DMS53 (cell line): Measurements from ENCODE around the gene SIGLEC8.
"Not testable (repeated sequence)": the region's sequence is repeated elsewhere in the genome, so short reads cannot be mapped to it uniquely, and the experiment has no call there.

ENCODE experiments used
- DNase-seq: peaks from one replicate; lab custom pipeline; 2025; lab: John Stamatoyannopoulos, UW

Gene SIGLEC8

DNA sequence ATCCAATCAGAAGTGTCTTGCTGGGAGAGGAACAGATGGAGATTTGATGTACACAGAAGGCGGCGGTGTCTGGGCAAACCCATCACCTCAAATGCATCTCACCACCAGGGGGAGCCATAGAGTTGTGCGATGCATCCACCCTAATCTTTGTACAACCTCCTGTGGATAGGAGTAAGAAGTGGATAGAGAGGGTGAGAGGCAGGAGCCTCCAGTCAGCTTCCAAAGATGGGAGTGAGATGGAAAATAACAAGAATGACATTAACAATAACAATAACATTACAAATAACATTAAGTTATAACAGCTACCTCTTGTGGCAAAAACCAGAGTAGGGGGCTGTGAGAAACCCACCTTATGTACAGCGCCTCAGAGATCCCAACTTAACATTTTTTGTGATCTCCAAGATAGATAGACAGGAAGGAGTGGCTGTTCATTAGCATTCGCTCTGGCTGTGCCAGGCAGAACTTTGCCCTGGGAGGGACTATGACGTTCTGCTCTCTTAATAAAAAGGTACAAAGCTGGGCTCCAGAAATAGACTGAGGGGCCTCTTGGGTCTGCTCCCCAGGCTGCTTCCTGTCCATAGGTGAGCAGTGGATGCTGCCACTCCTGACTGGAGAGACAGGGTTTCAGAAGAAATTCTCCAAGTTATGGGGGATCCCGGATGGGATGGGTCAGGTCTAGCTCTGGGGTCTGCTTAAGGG is 14.9 kb upstream of the SIGLEC8 start:
- DNase-seq, result peak; percentile 70

DNA sequence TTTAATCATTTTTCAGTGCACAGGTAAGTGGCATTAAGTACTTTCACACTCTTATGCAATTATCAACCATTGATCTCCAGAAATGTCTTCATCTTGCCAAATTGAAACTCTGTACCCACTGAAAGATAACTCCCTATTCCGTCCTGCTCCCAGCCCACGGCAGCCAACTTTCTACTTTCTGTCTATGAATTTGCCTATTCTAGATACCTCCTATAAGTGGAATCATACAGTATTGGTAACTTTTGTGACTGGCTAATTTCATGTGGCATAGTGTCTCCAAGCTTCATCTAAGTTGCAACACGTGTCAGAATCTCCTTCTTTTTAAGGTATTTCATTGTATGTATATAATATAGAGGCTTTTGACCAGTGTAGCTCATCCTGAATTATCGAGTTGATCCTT is 14.4 kb upstream of the SIGLEC8 start:
- no peak for DNase-seq

DNA sequence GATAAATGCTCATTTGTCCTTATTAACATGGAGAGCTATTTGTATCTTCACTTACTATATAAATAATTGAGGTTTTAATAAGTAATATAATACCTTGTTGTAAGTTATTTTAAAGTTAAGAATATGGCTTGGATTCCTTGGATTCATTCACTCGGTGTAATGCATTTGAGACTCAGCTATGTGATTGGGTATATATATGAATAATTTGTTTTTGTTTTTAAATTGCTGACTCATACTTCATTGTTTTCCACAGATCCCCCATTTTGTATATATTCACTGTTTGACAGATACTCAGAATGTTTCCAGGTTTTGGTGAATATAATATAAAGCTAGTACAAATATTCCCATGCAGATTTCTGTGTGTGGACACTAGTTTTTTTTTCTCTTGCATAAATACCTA is 13.3 kb upstream of the SIGLEC8 start:
- DNase-seq, result no peak

- DNase-seq, result no peak
Measured at GRCh38 chr19:51470966-51471365, 12.7 kb upstream of the SIGLEC8 start.

GRCh38 chr19:51469629-51470028 is 11.4 kb upstream of the SIGLEC8 start:
- no peak for DNase-seq

GRCh38 chr19:51469162-51469561 is 10.9 kb upstream of the SIGLEC8 start:
- DNase-seq, result no peak

DNA sequence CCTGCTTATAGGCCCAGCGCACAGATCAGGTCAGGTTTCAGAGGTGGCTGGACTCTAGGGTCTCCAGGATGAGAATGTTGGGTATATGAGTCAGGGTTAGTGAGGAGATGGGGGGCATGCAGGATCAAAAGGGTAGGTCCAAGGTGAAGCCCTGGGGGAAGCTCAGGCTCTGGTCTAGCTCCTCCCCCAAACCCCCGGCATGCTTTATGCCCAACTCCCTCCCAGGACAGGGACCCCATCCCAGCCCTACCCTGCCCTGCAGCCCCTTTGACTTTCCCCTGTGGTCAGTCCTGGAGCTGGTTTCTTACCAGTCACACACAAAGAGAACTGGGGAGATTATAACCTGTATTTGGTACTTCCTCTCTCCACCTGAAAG is 10.3 kb upstream of the SIGLEC8 start:
- no peak for DNase-seq

- DNase-seq, result no peak
Measured at GRCh38 chr19:51467864-51468544, 9.8 kb upstream of the SIGLEC8 start.

DNA sequence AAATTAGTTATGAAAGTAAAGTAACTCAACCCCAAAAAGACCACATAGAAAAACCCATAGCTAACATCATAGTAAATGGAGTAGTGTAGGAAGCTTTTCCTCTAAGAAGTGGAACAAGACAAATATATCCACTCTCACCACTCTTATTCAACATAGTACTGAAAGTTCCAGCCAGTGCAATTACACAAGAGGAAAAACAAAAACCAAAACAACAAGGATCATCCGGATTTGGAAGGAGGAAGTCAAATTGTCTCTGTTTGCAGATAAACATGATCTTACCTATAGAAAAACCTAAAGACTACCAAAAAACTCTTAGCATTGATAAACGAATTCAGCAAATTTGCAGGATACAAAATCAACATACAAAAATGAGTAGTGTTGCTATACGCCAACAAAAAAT is 8.5 kb upstream of the SIGLEC8 start:
- no peak for DNase-seq

- not testable (repeated sequence) for DNase-seq
Measured at GRCh38 chr19:51463976-51464581, 5.8 kb upstream of the SIGLEC8 start.

DNA sequence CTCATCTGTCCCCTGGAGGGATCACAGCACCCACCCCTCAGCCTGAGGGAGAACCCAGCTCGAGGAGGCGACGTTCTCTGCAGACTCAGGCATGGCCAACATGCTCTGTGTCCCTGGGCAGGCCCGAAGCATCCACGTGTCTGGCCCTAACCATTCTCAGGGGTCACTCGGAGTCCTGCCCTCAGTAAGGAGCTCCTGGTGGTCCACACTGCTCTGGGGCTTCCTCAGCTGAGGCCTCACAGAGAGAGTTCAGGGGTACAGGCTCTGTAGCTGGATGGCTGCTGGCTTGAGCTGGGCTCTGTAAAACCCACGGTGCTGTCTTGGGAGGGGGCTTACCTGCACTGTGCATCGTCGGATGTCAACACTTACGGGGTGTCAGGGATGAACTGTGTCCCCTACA is 4.4 kb upstream of the SIGLEC8 start:
- DNase-seq, result no peak

GRCh38 chr19:51462276-51462675 is 4.0 kb upstream of the SIGLEC8 start:
- no peak for DNase-seq

GRCh38 chr19:51461723-51462161 is 3.5 kb upstream of the SIGLEC8 start:
- no peak for DNase-seq

DNA sequence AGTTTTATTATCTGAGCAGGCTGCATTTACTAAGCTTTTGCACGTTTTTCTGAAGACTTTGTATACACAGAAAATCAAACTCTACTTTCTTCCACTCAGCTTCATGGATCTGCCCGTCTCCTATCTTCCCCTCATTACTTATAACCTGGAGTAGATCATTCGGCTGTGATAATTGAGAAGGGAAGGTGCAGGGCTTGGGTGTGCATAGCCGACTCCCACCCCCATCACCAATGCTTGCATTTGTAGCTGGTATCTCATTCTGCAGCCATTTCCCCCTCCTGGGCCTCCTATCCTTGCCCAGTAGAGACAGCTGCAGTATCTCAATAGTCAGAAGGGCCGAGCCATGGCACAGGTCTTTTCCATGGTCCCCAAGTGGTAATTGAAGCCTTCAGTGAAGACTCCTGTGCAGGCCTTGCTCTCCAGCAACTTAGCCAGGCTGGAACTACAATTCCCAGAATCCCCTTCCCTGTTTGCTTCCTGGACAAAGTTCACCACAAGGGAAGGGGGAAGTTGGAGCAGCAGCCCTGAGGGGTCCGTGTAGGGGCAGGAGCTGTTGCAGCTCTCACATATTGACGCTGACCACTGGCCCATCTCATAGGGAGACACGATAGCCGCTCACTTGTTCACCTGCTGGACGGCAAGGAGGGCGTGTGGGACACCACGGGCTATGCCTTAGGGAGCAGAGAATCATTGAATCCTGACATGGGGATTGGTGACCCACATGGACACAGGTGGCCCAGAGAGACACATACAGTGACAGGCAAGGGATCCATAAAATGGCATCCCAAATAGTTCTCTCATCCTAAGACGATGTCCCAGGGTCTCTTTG is 2.1 kb upstream of the SIGLEC8 start:
- no peak for DNase-seq

DNA sequence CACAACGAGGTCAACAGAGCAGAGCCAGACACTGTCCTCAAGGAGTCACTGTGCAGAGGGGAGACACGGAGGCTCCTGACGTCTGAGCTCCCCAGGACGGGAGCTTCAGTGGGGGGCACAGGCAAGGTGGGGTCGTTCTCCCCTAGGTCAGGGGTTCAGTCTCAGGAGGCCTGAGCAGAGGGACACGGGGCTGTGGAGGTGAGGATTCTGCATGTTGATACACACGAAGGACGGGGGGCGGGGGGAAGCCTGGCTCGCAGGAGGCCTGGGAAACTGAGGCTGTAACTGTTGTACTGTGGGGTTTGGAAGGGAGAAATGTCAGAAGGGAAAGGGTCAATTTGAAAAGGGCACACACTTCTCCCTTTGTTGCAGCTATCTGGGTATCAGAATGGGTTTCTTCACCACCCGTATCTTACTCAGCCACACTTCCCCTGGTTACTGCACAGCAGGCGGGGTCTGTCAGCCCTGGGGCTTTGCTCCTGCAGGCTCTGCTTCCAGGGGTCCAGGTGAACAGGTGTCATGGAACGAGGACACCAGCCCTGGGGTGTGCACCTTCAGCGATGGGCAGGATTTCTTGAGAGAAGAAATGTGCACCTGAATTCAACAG is 748 bp upstream of the SIGLEC8 start:
- DNase-seq, result no peak

DNA sequence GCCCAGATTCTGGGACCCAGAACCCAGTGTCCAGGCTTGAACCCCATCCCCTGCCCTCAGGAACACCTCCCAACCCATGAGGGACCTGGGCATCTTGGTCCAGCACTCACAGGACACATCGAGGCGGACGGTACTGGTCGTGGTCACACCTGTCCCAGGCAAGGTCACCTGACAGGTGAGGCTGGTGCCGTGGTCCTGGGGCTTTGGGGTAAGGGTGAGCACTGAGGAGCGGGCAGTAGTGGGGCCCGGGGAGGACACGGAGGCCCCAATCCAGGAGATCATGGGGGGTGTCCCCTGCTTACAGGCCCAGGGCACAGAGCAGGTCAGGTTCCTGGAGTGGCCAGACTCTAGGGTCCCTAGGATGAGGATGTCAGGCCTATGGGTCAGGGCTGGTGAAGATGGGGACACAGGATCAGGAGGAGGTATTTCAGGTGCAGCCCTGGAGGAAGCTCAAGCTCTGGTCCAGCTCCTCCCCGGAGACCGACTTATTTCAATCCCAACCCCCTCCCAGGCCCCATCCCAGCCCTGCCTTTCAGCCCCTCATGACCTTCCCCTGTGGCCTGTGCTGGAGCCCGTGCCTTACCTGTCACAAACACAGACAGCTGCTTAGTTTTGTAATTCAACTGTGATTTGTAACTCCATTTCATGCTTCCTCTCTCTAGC is 772 bp downstream of the SIGLEC8 start:
- no peak for DNase-seq

DNA sequence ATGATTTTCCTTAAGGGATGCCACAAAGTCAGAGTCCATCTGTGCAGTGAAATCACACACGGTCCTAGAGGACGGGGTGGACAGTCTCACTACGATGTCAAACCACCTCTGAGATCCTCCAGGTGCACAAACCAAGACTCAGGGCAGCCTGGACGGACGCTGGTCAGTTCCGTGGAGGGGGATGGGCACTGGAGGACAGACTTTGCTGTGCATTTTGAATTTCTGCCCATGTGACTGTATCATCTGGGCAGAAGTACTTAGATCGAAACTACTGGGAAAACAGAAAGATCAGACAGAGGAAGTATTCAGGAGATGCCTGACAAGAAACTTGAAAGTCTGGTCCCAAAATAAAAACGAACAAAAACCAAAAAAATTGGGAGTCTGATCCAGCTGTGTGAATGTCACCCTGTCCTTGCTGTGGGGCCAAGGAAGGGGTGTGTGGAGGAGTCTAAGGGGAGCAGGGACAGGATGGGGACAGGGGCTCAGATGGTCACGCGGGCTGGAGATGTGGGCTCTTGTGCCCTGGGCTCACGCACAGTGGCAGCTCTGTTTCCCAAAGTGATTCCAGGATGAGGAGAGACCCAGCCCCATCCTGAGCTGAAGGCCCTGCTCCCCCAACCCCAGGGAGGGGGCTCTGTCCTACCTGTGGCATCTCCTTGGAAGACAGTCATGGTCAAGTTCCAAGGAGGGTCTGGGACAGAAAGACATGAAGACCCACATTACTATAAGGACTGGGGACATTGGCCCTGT is 1.5 kb downstream of the SIGLEC8 start:
- DNase-seq, result no peak

DNA sequence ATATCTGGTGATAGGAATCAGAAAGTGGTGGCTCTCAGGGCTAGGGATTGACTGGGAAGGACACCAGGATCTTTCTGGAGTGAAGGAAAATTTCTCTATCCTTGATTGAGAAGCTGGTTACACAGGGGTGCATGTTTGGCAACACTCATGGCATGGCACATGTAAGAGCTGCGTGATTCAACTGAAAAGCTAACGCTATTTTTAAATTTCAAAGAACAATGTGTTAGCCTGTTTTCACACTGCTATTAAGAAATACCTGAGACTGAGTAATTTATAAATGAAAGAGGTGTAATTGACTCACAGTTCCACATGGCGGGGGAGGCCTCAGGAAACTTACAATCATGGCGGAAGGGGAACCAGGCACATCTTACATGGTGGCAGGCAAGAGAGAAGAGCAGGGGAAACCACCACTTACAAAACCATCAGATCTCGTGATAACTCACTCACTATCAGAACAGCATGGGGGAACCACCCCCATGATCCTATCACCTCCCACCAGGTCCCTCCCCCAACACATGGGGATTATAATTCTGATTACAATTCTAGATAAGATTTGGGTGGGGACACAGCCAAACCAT is 7.4 kb downstream of the SIGLEC8 start:
- DNase-seq, result no peak

DNA sequence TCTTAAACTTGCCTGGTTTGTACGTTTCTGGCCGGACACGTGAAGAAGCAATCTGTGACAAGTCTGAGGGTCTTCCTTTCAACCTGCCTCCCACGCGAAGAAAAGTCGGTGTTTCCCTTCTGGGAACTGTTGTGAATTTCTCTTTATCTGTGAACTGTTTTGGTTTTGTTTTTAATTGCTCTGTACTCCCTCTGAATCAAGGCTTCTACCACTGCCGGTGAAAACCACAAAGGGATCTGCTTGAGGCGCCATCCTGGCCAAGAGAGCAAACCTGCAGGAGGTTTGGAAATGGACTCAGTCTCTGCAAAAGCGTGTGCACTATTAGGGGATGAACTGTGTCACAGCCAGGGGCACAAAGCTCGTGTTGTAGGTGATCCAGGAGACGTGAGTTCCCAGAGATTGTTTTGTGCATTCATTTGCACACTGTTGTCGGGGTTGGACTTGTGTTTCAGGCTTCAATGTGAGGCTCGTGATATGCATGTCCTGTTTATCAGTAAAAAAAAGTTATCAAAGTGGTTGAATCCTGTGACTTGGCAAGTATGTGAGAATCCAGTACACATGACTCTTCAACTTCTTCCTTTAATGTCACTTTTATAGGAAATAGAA is 9.7 kb downstream of the SIGLEC8 start:
- DNase-seq, result no peak

DNA sequence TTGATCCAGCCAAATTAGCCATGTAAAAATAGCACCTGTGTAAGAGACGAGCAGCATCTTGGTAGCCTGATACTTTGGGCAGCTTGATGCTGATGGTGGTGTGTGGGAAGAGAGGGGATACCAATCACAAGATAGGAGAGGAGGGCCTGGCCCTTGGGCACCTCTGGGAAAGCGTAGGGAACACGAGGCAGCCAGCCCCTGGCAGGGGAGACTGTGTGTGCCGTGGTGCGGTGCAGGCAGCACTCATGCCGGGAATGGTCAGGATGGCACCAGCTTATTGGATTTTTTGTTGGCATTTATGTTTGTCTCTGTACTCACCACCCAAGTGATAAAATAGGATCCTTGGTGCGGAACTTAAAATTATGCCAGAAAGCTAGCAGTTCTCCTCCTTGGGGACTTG is 10.2 kb downstream of the SIGLEC8 start:
- DNase-seq, result no peak
